ENCODE data around the gene FBXO21. TPM values are rescaled to one million over a fixed set of nuclear protein-coding genes. Genes with fewer than 3 reads are reported as not detected.
"Not testable (repeated sequence)": the region's sequence is repeated elsewhere in the genome, so short reads cannot be mapped to it uniquely, and the experiment has no call there.

Gene FBXO21
- total RNA-seq, 1 donor from 2014 or later = 28.1 TPM

GRCh38 chr12:117192057-117192456, 1.8 kb upstream of the FBXO21 start:
- H3K36me3 Mint-ChIP-seq (ENCODE audit: low read depth) = peaks cover 15% of the 10 kb centered on the region
- H3K27me3 Mint-ChIP-seq = peaks cover 15% of the 10 kb centered on the region
- intact Hi-C loops (cut with micrococcal nuclease) = loop anchor here (5.0 to 10.0 kb wide), 2 partner anchors 375 to 1183 kb away; partner anchors contain the start of genes SUDS3 and TAOK3
- peaks cover 23% of the 10 kb centered on the region for H3K4me1 Mint-ChIP-seq
- no peak for DNase-seq
- peak overlapping the region; percentile 17 for H3K4me3 Mint-ChIP-seq
- H3K9me3 Mint-ChIP-seq = peaks cover 6% of the 10 kb centered on the region
- H3K27ac Mint-ChIP-seq = no peak overlapping the region

GRCh38 chr12:117189725-117190209, 503 bp downstream of the FBXO21 start:
- H3K36me3 Mint-ChIP-seq (ENCODE audit: low read depth) = peaks cover 31% of the 10 kb centered on the region
- intact Hi-C loops (cut with micrococcal nuclease) = loop anchor here (2.0 to 10.0 kb wide), 3 partner anchors 372 to 1185 kb away; partner anchors contain the start of genes RNFT2, SPRING1, SUDS3 and TAOK3
- peaks cover 6% of the 10 kb centered on the region for H3K9me3 Mint-ChIP-seq
- peaks cover 15% of the 10 kb centered on the region for H3K27me3 Mint-ChIP-seq
- DNase-seq = peak; percentile 80
- H3K4me1 Mint-ChIP-seq = peaks cover 28% of the 10 kb centered on the region
- H3K27ac Mint-ChIP-seq = peak overlapping the region; percentile 75
- H3K4me3 Mint-ChIP-seq = peak overlapping the region; percentile 94

GRCh38 chr12:117188961-117189724, 1.1 kb downstream of the FBXO21 start:
- intact Hi-C loops (cut with micrococcal nuclease) = no loop called here
- Mint-ChIP-seq H3K27ac (peak overlapping the region; percentile 75), H3K4me1 (peaks cover 29% of the 10 kb centered on the region), H3K4me3 (peak overlapping the region; percentile 94), H3K9me3 (peaks cover 6% of the 10 kb centered on the region), H3K36me3 (ENCODE audit: low read depth) (peaks cover 34% of the 10 kb centered on the region), H3K27me3 (peaks cover 15% of the 10 kb centered on the region)
- no peak for DNase-seq

- no peak for DNase-seq
- peak overlapping the region; percentile 94 for H3K4me3 Mint-ChIP-seq
- intact Hi-C loops (cut with micrococcal nuclease) = no loop called here
- H3K4me1 Mint-ChIP-seq = peaks cover 29% of the 10 kb centered on the region
- peaks cover 11% of the 10 kb centered on the region for H3K27me3 Mint-ChIP-seq
- no peaks in the 10 kb centered on the region for H3K9me3 Mint-ChIP-seq
- peaks cover 42% of the 10 kb centered on the region for H3K36me3 Mint-ChIP-seq (ENCODE audit: low read depth)
- H3K27ac Mint-ChIP-seq = no peak overlapping the region
These were observed 2.1 kb downstream of the FBXO21 start for GRCh38 chr12:117188121-117188665.

- H3K4me1 Mint-ChIP-seq = peaks cover 29% of the 10 kb centered on the region
- no peak for DNase-seq
- intact Hi-C loops (cut with micrococcal nuclease) = no loop called here
These were observed 2.8 kb downstream of the FBXO21 start for GRCh38 chr12:117187421-117187820.

GRCh38 chr12:117182866-117183265, 7.4 kb downstream of the FBXO21 start:
- Mint-ChIP-seq H3K9me3 (no peaks in the 10 kb centered on the region), H3K27me3 (no peaks in the 10 kb centered on the region), H3K36me3 (ENCODE audit: low read depth) (peaks cover 77% of the 10 kb centered on the region), H3K4me3 (no peak overlapping the region), H3K27ac (no peak overlapping the region), H3K4me1 (peaks cover 9% of the 10 kb centered on the region)
- intact Hi-C loops (cut with micrococcal nuclease) = no loop called here
- DNase-seq = no peak

More at GRCh38 chr12:117187421-117187820, 2.8 kb downstream of the FBXO21 start:
- peaks cover 46% of the 10 kb centered on the region for H3K36me3 Mint-ChIP-seq (ENCODE audit: low read depth)
- H3K27ac Mint-ChIP-seq = no peak overlapping the region
- no peak overlapping the region for H3K4me3 Mint-ChIP-seq
- no peaks in the 10 kb centered on the region for H3K9me3 Mint-ChIP-seq
- H3K27me3 Mint-ChIP-seq = peaks cover 9% of the 10 kb centered on the region

GRCh38 chr12:117181468-117181843, 8.8 kb downstream of the FBXO21 start:
- DNase-seq; H3K4me3 Mint-ChIP-seq; H3K27me3 Mint-ChIP-seq; intact Hi-C loops (cut with micrococcal nuclease); H3K9me3 Mint-ChIP-seq; H3K27ac Mint-ChIP-seq; H3K4me1 Mint-ChIP-seq: not testable (repeated sequence)
- peaks cover 78% of the 10 kb centered on the region for H3K36me3 Mint-ChIP-seq (ENCODE audit: low read depth)

GRCh38 chr12:117180758-117181467, 9.4 kb downstream of the FBXO21 start:
- H3K4me1 Mint-ChIP-seq = peaks cover 9% of the 10 kb centered on the region

GRCh38 chr12:117178745-117179144, 11.5 kb downstream of the FBXO21 start:
- H3K27me3 Mint-ChIP-seq = no peaks in the 10 kb centered on the region
- H3K4me1 Mint-ChIP-seq = peaks cover 3% of the 10 kb centered on the region
- no peak overlapping the region for H3K27ac Mint-ChIP-seq

More at GRCh38 chr12:117180758-117181467, 9.4 kb downstream of the FBXO21 start:
- H3K36me3 Mint-ChIP-seq (ENCODE audit: low read depth) = peaks cover 78% of the 10 kb centered on the region
- no peak for DNase-seq
- intact Hi-C loops (cut with micrococcal nuclease) = no loop called here
- no peak overlapping the region for H3K4me3 Mint-ChIP-seq
- H3K9me3 Mint-ChIP-seq = no peaks in the 10 kb centered on the region
- no peaks in the 10 kb centered on the region for H3K27me3 Mint-ChIP-seq
- H3K27ac Mint-ChIP-seq = no peak overlapping the region

GRCh38 chr12:117178301-117178700, 12.0 kb downstream of the FBXO21 start:
- no peaks in the 10 kb centered on the region for H3K9me3 Mint-ChIP-seq
- no peaks in the 10 kb centered on the region for H3K27me3 Mint-ChIP-seq
- H3K4me3 Mint-ChIP-seq = no peak overlapping the region
- no peak overlapping the region for H3K27ac Mint-ChIP-seq
- peaks cover 79% of the 10 kb centered on the region for H3K36me3 Mint-ChIP-seq (ENCODE audit: low read depth)
- intact Hi-C loops (cut with micrococcal nuclease) = no loop called here
- H3K4me1 Mint-ChIP-seq = peaks cover 3% of the 10 kb centered on the region
- no peak for DNase-seq

More at GRCh38 chr12:117178745-117179144, 11.5 kb downstream of the FBXO21 start:
- DNase-seq = no peak
- no peaks in the 10 kb centered on the region for H3K9me3 Mint-ChIP-seq
- intact Hi-C loops (cut with micrococcal nuclease) = no loop called here
- peaks cover 79% of the 10 kb centered on the region for H3K36me3 Mint-ChIP-seq (ENCODE audit: low read depth)
- H3K4me3 Mint-ChIP-seq = no peak overlapping the region

- no peak for DNase-seq
- H3K36me3 Mint-ChIP-seq (ENCODE audit: low read depth) = peaks cover 62% of the 10 kb centered on the region
- no peak overlapping the region for H3K4me3 Mint-ChIP-seq
- no peak overlapping the region for H3K27ac Mint-ChIP-seq
- no peaks in the 10 kb centered on the region for H3K4me1 Mint-ChIP-seq
- no peaks in the 10 kb centered on the region for H3K27me3 Mint-ChIP-seq
- intact Hi-C loops (cut with micrococcal nuclease) = no loop called here
- no peaks in the 10 kb centered on the region for H3K9me3 Mint-ChIP-seq
These were observed 18.1 kb downstream of the FBXO21 start for GRCh38 chr12:117172168-117172567.

GRCh38 chr12:117171499-117172162, 18.6 kb downstream of the FBXO21 start:
- Mint-ChIP-seq H3K9me3 (no peaks in the 10 kb centered on the region), H3K27me3 (no peaks in the 10 kb centered on the region), H3K4me3 (no peak overlapping the region), H3K4me1 (peaks cover 3% of the 10 kb centered on the region), H3K27ac (no peak overlapping the region), H3K36me3 (ENCODE audit: low read depth) (peaks cover 64% of the 10 kb centered on the region)
- intact Hi-C loops (cut with micrococcal nuclease) = no loop called here
- no peak for DNase-seq

- H3K4me1 Mint-ChIP-seq = peaks cover 3% of the 10 kb centered on the region
- no peak overlapping the region for H3K4me3 Mint-ChIP-seq
- no peak overlapping the region for H3K27ac Mint-ChIP-seq
- H3K36me3 Mint-ChIP-seq (ENCODE audit: low read depth) = peaks cover 64% of the 10 kb centered on the region
- DNase-seq = no peak
- no peaks in the 10 kb centered on the region for H3K27me3 Mint-ChIP-seq
- no peaks in the 10 kb centered on the region for H3K9me3 Mint-ChIP-seq
- intact Hi-C loops (cut with micrococcal nuclease) = no loop called here
These were observed 20.7 kb downstream of the FBXO21 start for GRCh38 chr12:117169548-117169947.
